C4-2B (cell line): ENCODE measurements around the gene PIGU.
A peak's percentile ranks its signal among the peaks of the same experiment; 100 is the strongest.

Source experiments
- H3K27ac ChIP-seq: fragments of 450-650 bp; 2 replicates; pipeline ENCODE4 v1.5.1; 2017
- ZFX ChIP-seq: fragments of 450-650 bp; IDR thresholded peaks from 2 replicates; pipeline ENCODE4 v1.6.1; 2017
- TF ChIP-seq, protein P1 (sequence below): fragments of 450-650 bp; conservative IDR thresholded peaks from 2 replicates; pipeline ENCODE4 v1.5.1; 2017; ENCODE audit warnings: mild to moderate bottlenecking

PIGU gene

DNA sequence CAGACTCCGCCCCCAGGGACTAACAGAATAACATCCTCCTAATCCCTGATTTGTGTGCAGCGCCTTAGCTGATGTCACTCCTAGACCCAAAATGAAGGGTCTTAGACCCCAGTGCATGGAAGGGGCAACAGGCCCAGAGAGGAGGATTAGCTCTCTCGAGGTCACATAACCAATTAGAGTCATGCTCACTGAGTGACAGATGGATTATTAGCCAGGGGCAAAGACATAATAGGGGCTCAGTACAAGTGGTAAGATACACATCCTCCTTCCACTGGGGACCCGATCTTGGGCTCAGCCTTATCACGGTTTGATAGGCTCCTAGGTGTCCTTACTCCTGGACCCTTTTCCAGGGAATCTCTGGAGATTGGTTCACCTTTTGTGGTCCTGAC, 28.1 kb upstream of the PIGU start:
- TF ChIP-seq ZFX: no peak
- peak overlapping the region; percentile 97 for H3K27ac ChIP-seq

GRCh38 chr20:34704177-34705007, 27.5 kb upstream of the PIGU start, which contains the start of gene TP53INP2:
TSS of gene TP53INP2 (plus strand) at chr20:34704344. CDS start at chr20:34708740, 4,396 bp downstream.
- TF ChIP-seq, protein P1, sequence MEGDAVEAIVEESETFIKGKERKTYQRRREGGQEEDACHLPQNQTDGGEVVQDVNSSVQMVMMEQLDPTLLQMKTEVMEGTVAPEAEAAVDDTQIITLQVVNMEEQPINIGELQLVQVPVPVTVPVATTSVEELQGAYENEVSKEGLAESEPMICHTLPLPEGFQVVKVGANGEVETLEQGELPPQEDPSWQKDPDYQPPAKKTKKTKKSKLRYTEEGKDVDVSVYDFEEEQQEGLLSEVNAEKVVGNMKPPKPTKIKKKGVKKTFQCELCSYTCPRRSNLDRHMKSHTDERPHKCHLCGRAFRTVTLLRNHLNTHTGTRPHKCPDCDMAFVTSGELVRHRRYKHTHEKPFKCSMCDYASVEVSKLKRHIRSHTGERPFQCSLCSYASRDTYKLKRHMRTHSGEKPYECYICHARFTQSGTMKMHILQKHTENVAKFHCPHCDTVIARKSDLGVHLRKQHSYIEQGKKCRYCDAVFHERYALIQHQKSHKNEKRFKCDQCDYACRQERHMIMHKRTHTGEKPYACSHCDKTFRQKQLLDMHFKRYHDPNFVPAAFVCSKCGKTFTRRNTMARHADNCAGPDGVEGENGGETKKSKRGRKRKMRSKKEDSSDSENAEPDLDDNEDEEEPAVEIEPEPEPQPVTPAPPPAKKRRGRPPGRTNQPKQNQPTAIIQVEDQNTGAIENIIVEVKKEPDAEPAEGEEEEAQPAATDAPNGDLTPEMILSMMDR: no peak
- peak; percentile 42; the same call in 1 of the 2 replicates for TF ChIP-seq ZFX
- peak within 1 kb of the TSS; percentile 97 for H3K27ac ChIP-seq

- peak overlapping the region; percentile 97 for H3K27ac ChIP-seq
These were observed 26.7 kb upstream of the PIGU start for GRCh38 chr20:34703424-34704176.

GRCh38 chr20:34703061-34703423, 26.1 kb upstream of the PIGU start:
- peak overlapping the region; percentile 97 for H3K27ac ChIP-seq
- no peak for TF ChIP-seq ZFX
- TF ChIP-seq, protein P1: no peak

More at GRCh38 chr20:34703424-34704176, 26.7 kb upstream of the PIGU start:
- TF ChIP-seq, protein P1: no peak
- no peak for TF ChIP-seq ZFX

GRCh38 chr20:34701405-34702085, 24.7 kb upstream of the PIGU start:
- TF ChIP-seq ZFX: no peak
- TF ChIP-seq, protein P1: no peak
- 0 out of 2 replicates have a peak overlapping the region, but pooled peaks have one; percentile 4 for H3K27ac ChIP-seq

- H3K27ac ChIP-seq: no peak overlapping the region
- TF ChIP-seq, protein P1: no peak
- TF ChIP-seq ZFX: no peak
These were observed 16.5 kb upstream of the PIGU start for GRCh38 chr20:34693414-34693813.

GRCh38 chr20:34691838-34692237, 14.9 kb upstream of the PIGU start:
- no peak overlapping the region for H3K27ac ChIP-seq
- TF ChIP-seq, protein P1: no peak
- TF ChIP-seq ZFX: no peak
